ENCODE data around the gene STK31. TPM values are rescaled to one million over a fixed set of nuclear protein-coding genes. Genes with fewer than 3 reads are reported as not detected.
"Not testable (repeated sequence)": the region's sequence is repeated elsewhere in the genome, so short reads cannot be mapped to it uniquely, and the experiment has no call there.

The STK31 gene
- total RNA-seq, 1 donor from 2014 or later = 1.6 TPM

DNA sequence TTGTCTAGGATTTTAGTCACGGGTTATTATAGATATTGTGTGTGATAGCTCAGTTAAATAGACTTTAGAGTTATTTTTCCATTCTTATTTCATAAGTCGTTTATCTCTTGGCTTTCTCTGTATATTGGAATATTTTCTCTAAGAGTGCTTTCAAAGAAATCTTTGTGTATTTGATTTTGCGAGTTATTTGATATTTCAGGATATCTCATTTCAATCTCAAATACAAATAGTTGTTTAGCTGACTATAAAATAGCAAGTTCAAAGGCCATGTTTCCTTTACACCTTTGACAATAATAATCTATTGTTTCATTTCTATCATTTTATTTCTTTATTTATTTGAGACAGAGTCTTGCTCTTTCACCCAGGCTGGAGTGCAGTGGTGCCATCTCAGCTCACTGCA lies 55.9 kb downstream of the STK31 start:
- no peaks in the 10 kb centered on the region for H3K27me3 ChIP-seq
- no peak overlapping the region for H3K27ac ChIP-seq
- DNase-seq (ENCODE audit: low spot score in 2 of 2) = no peak
- H3K36me3 ChIP-seq = no peaks in the 10 kb centered on the region
- H3K4me1 ChIP-seq = no peaks in the 10 kb centered on the region
- intact Hi-C loops (cut with DNase I) = no loop called here
- no peaks in the 10 kb centered on the region for H3K9me3 ChIP-seq
- H3K4me3 ChIP-seq = no peak overlapping the region
- TF ChIP-seq, protein P1, sequence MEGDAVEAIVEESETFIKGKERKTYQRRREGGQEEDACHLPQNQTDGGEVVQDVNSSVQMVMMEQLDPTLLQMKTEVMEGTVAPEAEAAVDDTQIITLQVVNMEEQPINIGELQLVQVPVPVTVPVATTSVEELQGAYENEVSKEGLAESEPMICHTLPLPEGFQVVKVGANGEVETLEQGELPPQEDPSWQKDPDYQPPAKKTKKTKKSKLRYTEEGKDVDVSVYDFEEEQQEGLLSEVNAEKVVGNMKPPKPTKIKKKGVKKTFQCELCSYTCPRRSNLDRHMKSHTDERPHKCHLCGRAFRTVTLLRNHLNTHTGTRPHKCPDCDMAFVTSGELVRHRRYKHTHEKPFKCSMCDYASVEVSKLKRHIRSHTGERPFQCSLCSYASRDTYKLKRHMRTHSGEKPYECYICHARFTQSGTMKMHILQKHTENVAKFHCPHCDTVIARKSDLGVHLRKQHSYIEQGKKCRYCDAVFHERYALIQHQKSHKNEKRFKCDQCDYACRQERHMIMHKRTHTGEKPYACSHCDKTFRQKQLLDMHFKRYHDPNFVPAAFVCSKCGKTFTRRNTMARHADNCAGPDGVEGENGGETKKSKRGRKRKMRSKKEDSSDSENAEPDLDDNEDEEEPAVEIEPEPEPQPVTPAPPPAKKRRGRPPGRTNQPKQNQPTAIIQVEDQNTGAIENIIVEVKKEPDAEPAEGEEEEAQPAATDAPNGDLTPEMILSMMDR (IDR thresholded peaks at IDR 0.05) = no peak

- no peak overlapping the region for H3K27ac ChIP-seq
- DNase-seq (ENCODE audit: low spot score in 2 of 2) = no peak
- TF ChIP-seq, protein P1 (IDR thresholded peaks at IDR 0.05) = no peak
- H3K4me3 ChIP-seq = no peak overlapping the region
- H3K4me1 ChIP-seq = no peaks in the 10 kb centered on the region
- no peaks in the 10 kb centered on the region for H3K9me3 ChIP-seq
- no peaks in the 10 kb centered on the region for H3K36me3 ChIP-seq
- intact Hi-C loops (cut with DNase I) = no loop called here
- H3K27me3 ChIP-seq = no peaks in the 10 kb centered on the region
Measured at GRCh38 chr7:23767514-23767913, 57.5 kb downstream of the STK31 start.

DNA sequence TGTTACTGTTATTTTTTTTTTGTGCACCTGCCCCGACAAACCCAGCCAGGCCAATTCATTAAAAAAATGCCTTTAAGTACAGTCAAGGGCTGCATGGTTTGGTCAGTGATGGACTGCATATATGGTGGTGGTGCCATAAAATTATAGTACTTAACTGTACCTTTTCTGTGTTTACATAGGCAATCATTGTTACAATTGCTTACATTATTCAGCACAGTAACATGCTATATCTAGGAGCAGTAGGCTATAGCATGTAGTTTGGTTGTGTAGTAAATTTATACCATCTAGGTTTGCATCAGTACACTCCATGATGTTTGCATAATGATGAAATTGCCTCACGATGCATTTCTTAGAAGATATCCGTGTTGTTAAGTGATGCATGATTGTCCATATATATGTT lies 58.0 kb downstream of the STK31 start:
- Histone ChIP-seq H3K4me1 (no peaks in the 10 kb centered on the region), H3K9me3 (no peaks in the 10 kb centered on the region), H3K27ac (no peak overlapping the region), H3K36me3 (no peaks in the 10 kb centered on the region), H3K27me3 (no peaks in the 10 kb centered on the region), H3K4me3 (no peak overlapping the region)
- TF ChIP-seq, protein P1 (IDR thresholded peaks at IDR 0.05) = no peak
- intact Hi-C loops (cut with DNase I) = no loop called here
- DNase-seq (ENCODE audit: low spot score in 2 of 2) = no peak

- intact Hi-C loops (cut with DNase I); H3K4me1 ChIP-seq; H3K4me3 ChIP-seq; H3K36me3 ChIP-seq; H3K27ac ChIP-seq; DNase-seq (ENCODE audit: low spot score in 2 of 2); H3K27me3 ChIP-seq: not testable (repeated sequence)
- H3K9me3 ChIP-seq = peaks cover 0 to 11% of the 10 kb centered on the region in 2 donors
Measured at GRCh38 chr7:23779185-23779800, 69.3 kb downstream of the STK31 start.

DNA sequence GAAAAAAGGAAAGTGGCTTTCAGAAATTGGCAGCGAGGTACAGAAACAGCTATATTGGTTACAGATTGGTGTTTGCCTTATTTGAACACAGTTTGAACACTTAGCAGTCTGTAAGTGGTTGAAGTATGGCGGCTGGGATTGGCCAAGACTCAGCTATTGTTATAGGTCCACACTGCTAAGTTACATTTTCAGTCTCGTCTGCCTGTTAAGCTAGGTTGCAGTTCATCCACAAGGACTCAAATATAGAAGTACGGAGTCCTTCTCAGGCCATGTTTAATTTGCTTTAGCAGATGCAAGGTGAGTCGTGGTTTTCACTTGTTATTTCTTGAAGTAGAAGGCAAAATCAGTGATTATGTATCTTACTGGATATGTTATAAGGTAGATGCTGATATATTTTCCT lies 73.1 kb downstream of the STK31 start:
- TF ChIP-seq, protein P1 (IDR thresholded peaks at IDR 0.05) = no peak
- intact Hi-C loops (cut with DNase I) = no loop called here

GRCh38 chr7:23787272-23787671 lies 77.3 kb downstream of the STK31 start:
- intact Hi-C loops (cut with DNase I) = no loop called here
- DNase-seq (ENCODE audit: low spot score in 2 of 2) = no peak
- Histone ChIP-seq H3K36me3 (no peaks in the 10 kb centered on the region), H3K4me3 (no peak overlapping the region), H3K27ac (no peak overlapping the region), H3K27me3 (no peaks in the 10 kb centered on the region), H3K4me1 (no peaks in the 10 kb centered on the region), H3K9me3 (no peaks in the 10 kb centered on the region)
- TF ChIP-seq, protein P1 (IDR thresholded peaks at IDR 0.05) = no peak

More for the DNA sequence above, 73.1 kb downstream of the STK31 start:
- Histone ChIP-seq H3K4me1 (no peaks in the 10 kb centered on the region), H3K9me3 (no peaks in the 10 kb centered on the region), H3K27me3 (no peaks in the 10 kb centered on the region), H3K36me3 (no peaks in the 10 kb centered on the region), H3K27ac (no peak overlapping the region), H3K4me3 (no peak overlapping the region)
- DNase-seq (ENCODE audit: low spot score in 2 of 2) = no peak
